Epidermal melanocyte (primary cell): ENCODE data around the gene OR2A25.

Source experiments
- DNase-seq: peaks from one replicate; pipeline ENCODE4 v3.0.0; 2011; ENCODE audit warnings: low spot score; ENCODE audit not compliant: insufficient read length

OR2A25 gene

GRCh38 chr7:144074374-144074773 is 4.8 kb downstream of the OR2A25 start:
- no peak for DNase-seq

- no peak for DNase-seq
Observed at GRCh38 chr7:144085978-144086377, 16.4 kb downstream of the OR2A25 start, which contains the start of gene OR2A12. Gene OR2A12, plus strand, starts transcription at chr7:144086278. Its CDS starts 8,830 bp downstream, at chr7:144095108.

GRCh38 chr7:144086730-144087129 is 17.1 kb downstream of the OR2A25 start:
- no peak for DNase-seq

- DNase-seq = no peak
Observed at GRCh38 chr7:144087230-144087629, 17.6 kb downstream of the OR2A25 start.

GRCh38 chr7:144090667-144091066 is 21.1 kb downstream of the OR2A25 start:
- no peak for DNase-seq

- DNase-seq = no peak
Observed at GRCh38 chr7:144098776-144099175, 29.2 kb downstream of the OR2A25 start.

- DNase-seq = no peak
Observed at GRCh38 chr7:144100607-144101006, 31.0 kb downstream of the OR2A25 start.

- DNase-seq = no peak
Observed at GRCh38 chr7:144102041-144102440, 32.4 kb downstream of the OR2A25 start.

GRCh38 chr7:144105211-144105610 is 35.6 kb downstream of the OR2A25 start:
- no peak for DNase-seq

GRCh38 chr7:144109283-144109682 is 39.7 kb downstream of the OR2A25 start, which contains the start of gene OR2A2:
Gene OR2A2, plus strand, starts transcription at chr7:144109583. Its CDS starts 0 bp downstream, at chr7:144109583.
- DNase-seq = no peak

- DNase-seq = no peak
Observed at GRCh38 chr7:144110272-144110671, 40.7 kb downstream of the OR2A25 start.

GRCh38 chr7:144113651-144114050 is 44.0 kb downstream of the OR2A25 start:
- no peak for DNase-seq

- no peak for DNase-seq
Observed at GRCh38 chr7:144118341-144118740, 48.7 kb downstream of the OR2A25 start.

GRCh38 chr7:144122876-144123275 is 53.3 kb downstream of the OR2A25 start, which contains the start of gene OR2A14:
Gene OR2A14, plus strand, starts transcription at chr7:144123176. Its CDS starts 5,937 bp downstream, at chr7:144129113.
- DNase-seq = no peak
